K562 (cell line): ENCODE measurements around the gene RRM2. TPM values are rescaled to one million over a fixed set of nuclear protein-coding genes. Genes with fewer than 3 reads are reported as not detected.
A peak's percentile ranks its signal among the peaks of the same experiment; 100 is the strongest.

Source experiments
- ATAC-seq: fragments of 200-7000 bp; cut with Tn5 transposase; 3 replicates; pipeline ENCODE4 v1.9.1; 2020; ENCODE audit warnings: moderate library complexity
- BruUV-seq: library from RNA; stranded (reverse); fragments of 400-500 nt; replicated peaks from 2 replicates; lab custom pipeline; 2021; lab: Mats Ljungman, UMichigan
- CTCF ChIA-PET: fragments of 300-600 bp; formaldehyde crosslinking; extraction: SDS; loops from one replicate; lab custom pipeline; 2021; ENCODE audit warnings: low intra/inter-chr PET ratio; lab: Yijun Ruan, JAX
- POLR2A ChIA-PET: fragments of 300-600, 350-650 bp; sonication (Branson Sonifier 250); formaldehyde crosslinking; extraction: SDS; loops from one replicate; lab custom pipeline; 2021; ENCODE audit warnings: antibody characterized with exemption, inconsistent platforms; lab: Yijun Ruan, JAX
- DNase-seq, 4 experiments: peaks; one replicate each; pipeline versions ENCODE4 v3.0.0 to v3.0.0-alpha.2; 2011 to 2018; ENCODE audit warnings: low spot score in 3 of 4, mixed read lengths in 3 of 4; ENCODE audit errors: extremely low read depth in 1 of 4
- FAIRE-seq: peaks from 2 replicates; lab custom pipeline; 2011; peaks lifted over from hg19 to GRCh38; lab: Jason Lieb, UNC
- H2AFZ ChIP-seq: 2 replicates; pipeline ENCODE4 v1.6.0; 2011; ENCODE audit warnings: low read depth, low read length, control low read depth, inconsistent platforms
- H3K27ac ChIP-seq: fragments of 200-600 bp; 3 replicates; pipeline ENCODE4 v1.8.0; 2011; ENCODE audit warnings: low read depth, mild to moderate bottlenecking, control low read depth, inconsistent platforms, low read length, moderate library complexity, mixed read lengths; ENCODE audit errors: extremely low read depth
- H3K27me3 ChIP-seq, 2 experiments: fragments of 300-600 bp in 1 of 2; 2 replicates in 1 of 2; 3 replicates in 1 of 2; pipeline versions ENCODE4 v1.6.0 to v1.8.0; 2011; ENCODE audit warnings: inconsistent platforms in 2 of 2, low read length in 2 of 2, mild to moderate bottlenecking in 1 of 2, mixed read lengths in 1 of 2, moderate library complexity in 1 of 2; ENCODE audit not compliant: control insufficient read depth in 2 of 2, insufficient read depth in 2 of 2
- H3K36me3 ChIP-seq: fragments of 300-600 bp; 3 replicates; pipeline ENCODE4 v1.8.0; 2011; ENCODE audit warnings: mild to moderate bottlenecking, low read length, inconsistent platforms; ENCODE audit not compliant: control insufficient read depth, insufficient read depth
- H3K4me1 ChIP-seq, 2 experiments: fragments of 200-600 bp in 1 of 2; replicated peaks in 1 of 2; 2 replicates in 1 of 2; 3 replicates in 1 of 2; pipeline versions ENCODE4 v1.5.1 to v1.8.0; 2011; ENCODE audit warnings: inconsistent platforms in 2 of 2, low read length in 2 of 2, mild to moderate bottlenecking in 1 of 2, mixed read lengths in 1 of 2, moderate library complexity in 1 of 2; ENCODE audit not compliant: control insufficient read depth in 2 of 2, insufficient read depth in 2 of 2
- H3K4me2 ChIP-seq: 2 replicates; pipeline ENCODE4 v1.6.1; 2011; ENCODE audit warnings: low read length, control low read depth, inconsistent platforms, mixed read lengths; ENCODE audit not compliant: insufficient read depth
- H3K4me3 ChIP-seq: fragments of 200-600 bp; sonication (generic), shearing (Covaris generic); 2 replicates; pipeline ENCODE4 v1.5.1; 2016; ENCODE audit warnings: control low read depth, inconsistent platforms
- H3K79me2 ChIP-seq: fragments of 200-600 bp; 3 replicates; pipeline ENCODE4 v1.8.0; 2011; ENCODE audit warnings: low read length, inconsistent platforms; ENCODE audit not compliant: control insufficient read depth, insufficient read depth
- H3K9ac ChIP-seq, 2 experiments: 2 replicates each; pipeline versions ENCODE4 v1.6.0 to v1.6.1; 2011; ENCODE audit warnings: low read depth in 2 of 2, low read length in 2 of 2, control low read depth in 1 of 2, inconsistent platforms in 1 of 2, mild to moderate bottlenecking in 1 of 2, mixed read lengths in 1 of 2; ENCODE audit not compliant: insufficient read depth in 1 of 2
- H3K9me1 ChIP-seq: one replicate; pipeline ENCODE4 v1.6.0; 2011; ENCODE audit warnings: inconsistent platforms, mild to moderate bottlenecking, low read length, moderate library complexity; ENCODE audit not compliant: control insufficient read depth, insufficient read depth
- H3K9me3 ChIP-seq: replicated peaks from 2 replicates; pipeline ENCODE4 v1.5.1; 2011; ENCODE audit warnings: low read depth, low read length, inconsistent platforms; ENCODE audit not compliant: control insufficient read depth, insufficient read depth
- H4K20me1 ChIP-seq: replicated peaks from 2 replicates; pipeline ENCODE4 v1.6.1; 2011; ENCODE audit warnings: low read length, inconsistent platforms, mixed read lengths; ENCODE audit not compliant: control insufficient read depth, insufficient read depth
- CCNT2 ChIP-seq: IDR thresholded peaks from 2 replicates; pipeline ENCODE4 v1.6.1; 2011; ENCODE audit warnings: borderline replicate concordance, low read depth, mild to moderate bottlenecking, moderate library complexity, mixed read lengths, low read length; ENCODE audit not compliant: insufficient read length; ENCODE audit errors: extremely low read depth
- CSDE1 ChIP-seq, 2 experiments: fragments of 450-650 bp; IDR thresholded peaks; 2 replicates each; pipeline ENCODE4 v1.6.1; 2016; ENCODE audit warnings: mild to moderate bottlenecking in 1 of 2
- FOXA1 ChIP-seq: fragments of 450-650 bp; IDR thresholded peaks from 2 replicates; pipeline ENCODE4 v1.6.1; 2016; ENCODE audit warnings: mild to moderate bottlenecking, borderline replicate concordance
- FOXA3 ChIP-seq, 2 experiments: fragments of 450-650 bp in 1 of 2; sonication (generic) in 1 of 2; formaldehyde crosslinking; IDR thresholded peaks in 1 of 2; conservative IDR thresholded peaks in 1 of 2; 2 replicates each; pipeline versions ENCODE4 v1.4.0 to v1.8.0; 2020 to 2022; ENCODE audit warnings: mild to moderate bottlenecking in 2 of 2, missing genetic modification reagents in 1 of 2
- GTF2E2 ChIP-seq: fragments of 200-800 bp; sonication (Bioruptor generic); IDR thresholded peaks from 2 replicates; pipeline ENCODE4 v1.6.1; 2016; ENCODE audit warnings: missing genetic modification characterization, missing compliant biosample characterization
- HIVEP1 ChIP-seq: fragments of 250-450 bp; sonication (Bioruptor Pico); IDR thresholded peaks from 2 replicates; pipeline ENCODE4 v1.4.0; 2020; ENCODE audit warnings: mild to moderate bottlenecking
- KDM1A ChIP-seq, 2 experiments: fragments of 450-650 bp; IDR thresholded peaks; 2 replicates each; pipeline ENCODE4 v1.6.1; 2016; ENCODE audit warnings: mild to moderate bottlenecking in 2 of 2
- KDM5B ChIP-seq: fragments of 200-600 bp; sonication (generic); IDR thresholded peaks from 2 replicates; pipeline ENCODE4 v1.6.1; 2012; ENCODE audit warnings: low read depth, mild to moderate bottlenecking, moderate library complexity, low read length, control low read depth, inconsistent platforms; ENCODE audit not compliant: insufficient replicate concordance
- KLF1 ChIP-seq: fragments of 450-650 bp; IDR thresholded peaks from 2 replicates; pipeline ENCODE4 v1.6.1; 2016; ENCODE audit warnings: missing genetic modification characterization, missing compliant biosample characterization
- L3MBTL2 ChIP-seq: fragments of 450-650 bp; IDR thresholded peaks from 2 replicates; pipeline ENCODE4 v1.6.1; 2016; ENCODE audit warnings: mild to moderate bottlenecking, moderate library complexity
- NR2C2 ChIP-seq, 2 experiments: fragments of 200-800 bp in 1 of 2; sonication (Bioruptor generic) in 1 of 2; sonication (generic) in 1 of 2; formaldehyde crosslinking in 1 of 2; IDR thresholded peaks; 2 replicates each; pipeline versions ENCODE4 v1.6.1 to v1.8.0; 2016 to 2022; ENCODE audit warnings: mild to moderate bottlenecking in 1 of 2, missing compliant biosample characterization in 1 of 2, missing genetic modification characterization in 1 of 2, missing genetic modification reagents in 1 of 2
- PBX2 ChIP-seq, 2 experiments: IDR thresholded peaks in 1 of 2; conservative IDR thresholded peaks in 1 of 2; 2 replicates each; pipeline ENCODE4 v1.6.1; 2016; ENCODE audit warnings: low read depth in 2 of 2, mild to moderate bottlenecking in 1 of 2, missing compliant biosample characterization in 1 of 2, missing genetic modification characterization in 1 of 2, moderate library complexity in 1 of 2
- POLR2G ChIP-seq: fragments of 200-400 bp; formaldehyde crosslinking; IDR thresholded peaks from 2 replicates; pipeline ENCODE4 v1.6.1; 2017; ENCODE audit warnings: low read depth, mild to moderate bottlenecking, antibody characterized with exemption, low read length, moderate library complexity
- SP1 ChIP-seq: sonication (generic); formaldehyde crosslinking; IDR thresholded peaks from 2 replicates; pipeline ENCODE4 v1.8.1; 2022; ENCODE audit warnings: mild to moderate bottlenecking, missing genetic modification reagents
- ZNF134 ChIP-seq: fragments of 250-450 bp; sonication (Bioruptor Pico); conservative IDR thresholded peaks from 2 replicates; pipeline ENCODE4 v1.4.0; 2020
- ZNF3 ChIP-seq: fragments of 250-450 bp; sonication (Bioruptor Pico); IDR thresholded peaks from 2 replicates; pipeline ENCODE4 v1.5.0; 2021; ENCODE audit warnings: mild to moderate bottlenecking, moderate library complexity
- ZNF655 ChIP-seq: fragments of 250-450 bp; sonication (Bioruptor Pico); IDR thresholded peaks from 2 replicates; pipeline ENCODE4 v1.5.0; 2021
- WGBS: fragments of 100-300 bp; shearing (Covaris generic); methylation state at CpG from one replicate; pipeline ENCODE4 v1.1.6; 2016; ENCODE audit warnings: low coverage, mixed read lengths; ENCODE audit not compliant: insufficient coverage; ENCODE audit errors: missing lambda C conversion rate; 5-methylcytosine and 5-hydroxymethylcytosine counted together
- in situ Hi-C: fragments of 300-500 bp; cut with MboI; formaldehyde crosslinking; loops from 4 replicates; pipeline ENCODE4 v1.15.0; 2018; ENCODE audit warnings: inconsistent platforms, mixed read lengths
- intact Hi-C: fragments of 100-400 bp; cut with micrococcal nuclease; formaldehyde crosslinking; loops from 2 replicates; pipeline ENCODE4 v1.14.2; 2022
- polyA plus RNA-seq, 8 experiments: library from polyadenylated mRNA; depleted of rRNA in 4 of 8; stranded (reverse) in 5 of 8; unstranded in 3 of 8; fragments of >200 nt; fragmentation: Nextera tagmentation in 2 of 8; fragmentation: Illumina TruSeq in 1 of 8; extraction: Ambion mirVana in 2 of 8; extraction: Trizol in 1 of 8; gene quantifications; 2 replicates each; pipeline versions ENCODE4 v1.2.1 to v1.2.3, GENCODE V29; 2011 to 2014; ENCODE audit warnings: inconsistent platforms in 1 of 8, missing spikeins in 1 of 8
- total RNA-seq, 7 experiments: library from RNA; depleted of rRNA in 6 of 7; stranded (reverse); fragments of >200 nt in 6 of 7; fragmentation: Illumina TruSeq in 2 of 7; extraction: Trizol in 2 of 7; gene quantifications; 2 replicates each; pipeline versions ENCODE4 v1.2.1 to v1.2.3, GENCODE V29; 2011 to 2021; ENCODE audit warnings: low replicate concordance in 1 of 7

Gene RRM2
- total and polyA plus RNA-seq, 9 of the 15 experiments (the other 6 are each of a cell fraction or from before 2014, with no cell fraction given) = 50.1 to 244 (median 128) TPM

- no peak overlapping the region for H2AFZ ChIP-seq
- FAIRE-seq = peak; percentile 86
- peak; percentile 67 for ATAC-seq
- H3K4me3 ChIP-seq = no peak overlapping the region
- no peaks in the 10 kb centered on the region for H3K9me3 ChIP-seq
- 25% methylated on average over 7 of the region's 7 CpGs for WGBS
- H3K36me3 ChIP-seq = peaks cover 32% of the 10 kb centered on the region
- BruUV-seq = no TSS peak
- peak in 3 of 4 experiments; percentile 57 to 76 (median 62) for DNase-seq
- peak overlapping the region in 1 of 2 experiments; percentile 43; a peak in 1 of 4 replicates for H3K9ac ChIP-seq
- in situ Hi-C loops = no loop called here
- H3K4me2 ChIP-seq = no peak overlapping the region
- POLR2A ChIA-PET = interaction anchor here (0.7 to 5.3 kb wide), 5 partner anchors 12 to 539 kb away, joined by 3 to 44 read pairs (median 3); partner anchors contain the start of genes ODC1 and RRM2
- H3K27ac ChIP-seq = no peak overlapping the region
- peaks cover 10% of the 10 kb centered on the region for H4K20me1 ChIP-seq
- H3K4me1 ChIP-seq = peaks cover 18 to 28% of the 10 kb centered on the region in 2 experiments; a peak in 4 of 5 replicates
- CTCF ChIA-PET = no interaction called here
- no peaks in the 10 kb centered on the region for H3K79me2 ChIP-seq
- no peaks in the 10 kb centered on the region for H3K27me3 ChIP-seq
- intact Hi-C loops = no loop called here
- peaks cover 5% of the 10 kb centered on the region for H3K9me1 ChIP-seq
- TF ChIP-seq NR2C2 (CRISPR knock-in tag; IDR thresholded peaks at IDR 0.05) (no peak), NR2C2 (tag; IDR thresholded peaks at IDR 0.05) (0 out of 2 replicates have a peak, but pooled peaks have one; percentile 24), KDM5B (peak; percentile 46), PBX2 (CRISPR knock-in tag; IDR thresholded peaks at IDR 0.05; ENCODE audit: low read depth) (no peak), PBX2 (tag; conservative IDR thresholded peaks at IDR 0.05; ENCODE audit: low read depth) (no peak), GTF2E2 (tag) (no peak), SP1 (CRISPR knock-in tag) (no peak), KLF1 (tag) (0 out of 2 replicates have a peak, but pooled peaks have one; percentile 28), POLR2G (peak; percentile 65), ZNF3 (CRISPR knock-in tag) (no peak), L3MBTL2 (0 out of 2 replicates have a peak, but pooled peaks have one; percentile 13), ZNF655 (no peak), CCNT2 (no peak), KDM1A (IDR thresholded peaks at IDR 0.05) (peak; percentile 38 to 51; a peak in 1 of 4 replicates), FOXA1 (no peak), ZNF134 (CRISPR knock-in tag) (peak; percentile 90), CSDE1 (IDR thresholded peaks at IDR 0.05) (no peak), FOXA3 (CRISPR knock-in tag; conservative IDR thresholded peaks at IDR 0.05 in 1 of 2, IDR thresholded peaks at IDR 0.05 in 1 of 2) (peak in 1 of 2 experiments; percentile 45; a peak in 1 of 4 replicates), HIVEP1 (CRISPR knock-in tag) (no peak)
Measured at GRCh38 chr2:10136101-10136934, 13.8 kb downstream of the RRM2 start.
